ENCODE results near the gene ZFHX2. TPM values are rescaled to one million over a fixed set of nuclear protein-coding genes. Genes with fewer than 3 reads are reported as not detected.

Gene ZFHX2
- total and polyA plus RNA-seq, 2 of the 13 experiments (the other 11 are each of a cell fraction or from before 2014, with no cell fraction given): 0.17 to 0.44 TPM

DNA sequence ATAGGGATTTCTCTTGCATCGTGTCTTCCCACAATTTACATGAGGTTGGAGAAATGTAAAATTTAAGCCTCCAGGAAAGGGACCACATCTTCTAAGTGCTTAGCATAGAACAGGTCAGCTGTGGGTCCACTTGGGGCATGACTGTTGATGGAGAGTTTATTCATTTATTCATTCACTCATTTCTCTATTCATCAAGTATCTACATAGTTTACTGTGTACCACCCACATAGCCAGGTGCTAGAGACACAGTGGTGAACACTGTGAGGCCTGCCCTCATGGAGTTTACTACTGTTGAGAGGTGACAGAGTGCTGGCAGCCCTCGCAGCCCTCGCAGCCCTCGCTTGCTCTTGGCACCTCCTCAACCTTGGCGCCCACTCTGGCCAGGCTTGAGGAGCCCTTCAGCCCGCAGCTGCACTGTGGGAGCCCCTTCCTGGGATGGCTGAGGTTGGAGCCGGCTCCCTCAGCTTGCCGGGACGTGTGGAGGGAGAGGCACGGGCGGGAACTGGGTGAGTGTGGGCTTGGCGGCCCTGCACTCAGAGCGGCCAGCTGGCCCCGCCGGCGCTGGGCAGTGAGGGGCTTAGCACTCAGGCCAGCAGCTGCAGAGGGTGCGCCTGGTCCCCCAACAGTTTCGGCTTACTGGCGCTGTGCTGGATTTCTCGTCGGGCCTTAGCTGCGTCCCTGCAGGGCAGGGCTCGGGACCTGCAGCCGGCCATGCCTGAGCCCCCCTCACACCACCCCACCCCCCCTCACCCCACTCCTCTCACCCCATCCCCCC, 28.8 kb upstream of the ZFHX2 start (continued):
- TF ChIP-seq, protein P1, sequence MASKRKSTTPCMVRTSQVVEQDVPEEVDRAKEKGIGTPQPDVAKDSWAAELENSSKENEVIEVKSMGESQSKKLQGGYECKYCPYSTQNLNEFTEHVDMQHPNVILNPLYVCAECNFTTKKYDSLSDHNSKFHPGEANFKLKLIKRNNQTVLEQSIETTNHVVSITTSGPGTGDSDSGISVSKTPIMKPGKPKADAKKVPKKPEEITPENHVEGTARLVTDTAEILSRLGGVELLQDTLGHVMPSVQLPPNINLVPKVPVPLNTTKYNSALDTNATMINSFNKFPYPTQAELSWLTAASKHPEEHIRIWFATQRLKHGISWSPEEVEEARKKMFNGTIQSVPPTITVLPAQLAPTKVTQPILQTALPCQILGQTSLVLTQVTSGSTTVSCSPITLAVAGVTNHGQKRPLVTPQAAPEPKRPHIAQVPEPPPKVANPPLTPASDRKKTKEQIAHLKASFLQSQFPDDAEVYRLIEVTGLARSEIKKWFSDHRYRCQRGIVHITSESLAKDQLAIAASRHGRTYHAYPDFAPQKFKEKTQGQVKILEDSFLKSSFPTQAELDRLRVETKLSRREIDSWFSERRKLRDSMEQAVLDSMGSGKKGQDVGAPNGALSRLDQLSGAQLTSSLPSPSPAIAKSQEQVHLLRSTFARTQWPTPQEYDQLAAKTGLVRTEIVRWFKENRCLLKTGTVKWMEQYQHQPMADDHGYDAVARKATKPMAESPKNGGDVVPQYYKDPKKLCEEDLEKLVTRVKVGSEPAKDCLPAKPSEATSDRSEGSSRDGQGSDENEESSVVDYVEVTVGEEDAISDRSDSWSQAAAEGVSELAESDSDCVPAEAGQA (IDR thresholded peaks at IDR 0.05; ENCODE audit: low read depth): no peak
- TF ChIP-seq, protein P1 (CRISPR knock-in tag; IDR thresholded peaks at IDR 0.05; ENCODE audit: borderline replicate concordance): no peak
- TF ChIP-seq SP5 (CRISPR knock-in tag; IDR thresholded peaks at IDR 0.05; ENCODE audit: borderline replicate concordance, low read depth) (no peak), RBM22 (optimal IDR thresholded peaks at IDR 0.05; ENCODE audit: low read length) (no peak), ZNF350 (CRISPR knock-in tag; IDR thresholded peaks at IDR 0.05; ENCODE audit: borderline replicate concordance, low read depth) (no peak; the same call in 1 of the 2 replicates), TMF1 (CRISPR knock-in tag; IDR thresholded peaks at IDR 0.05; ENCODE audit: low read depth) (0 out of 2 replicates have a peak, but pooled peaks have one; percentile 41), NFYC (CRISPR knock-in tag; IDR thresholded peaks at IDR 0.05) (peak; percentile 38; the same call in 1 of the 2 replicates), ZNF326 (CRISPR knock-in tag; IDR thresholded peaks at IDR 0.05; ENCODE audit: borderline replicate concordance) (no peak), RCOR2 (CRISPR knock-in tag; IDR thresholded peaks at IDR 0.05) (no peak), ATM (IDR thresholded peaks at IDR 0.05; ENCODE audit: borderline replicate concordance) (no peak)
- TF ChIP-seq, protein P2, sequence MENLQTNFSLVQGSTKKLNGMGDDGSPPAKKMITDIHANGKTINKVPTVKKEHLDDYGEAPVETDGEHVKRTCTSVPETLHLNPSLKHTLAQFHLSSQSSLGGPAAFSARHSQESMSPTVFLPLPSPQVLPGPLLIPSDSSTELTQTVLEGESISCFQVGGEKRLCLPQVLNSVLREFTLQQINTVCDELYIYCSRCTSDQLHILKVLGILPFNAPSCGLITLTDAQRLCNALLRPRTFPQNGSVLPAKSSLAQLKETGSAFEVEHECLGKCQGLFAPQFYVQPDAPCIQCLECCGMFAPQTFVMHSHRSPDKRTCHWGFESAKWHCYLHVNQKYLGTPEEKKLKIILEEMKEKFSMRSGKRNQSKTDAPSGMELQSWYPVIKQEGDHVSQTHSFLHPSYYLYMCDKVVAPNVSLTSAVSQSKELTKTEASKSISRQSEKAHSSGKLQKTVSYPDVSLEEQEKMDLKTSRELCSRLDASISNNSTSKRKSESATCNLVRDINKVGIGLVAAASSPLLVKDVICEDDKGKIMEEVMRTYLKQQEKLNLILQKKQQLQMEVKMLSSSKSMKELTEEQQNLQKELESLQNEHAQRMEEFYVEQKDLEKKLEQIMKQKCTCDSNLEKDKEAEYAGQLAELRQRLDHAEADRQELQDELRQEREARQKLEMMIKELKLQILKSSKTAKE (CRISPR knock-in tag; IDR thresholded peaks at IDR 0.05; ENCODE audit: borderline replicate concordance): peak; percentile 4; the same call in 1 of the 2 replicates

All from HepG2 (cell line).